Neural progenitor cell (in vitro differentiated cells): ENCODE results near the gene LBH. TPM values are rescaled to one million over a fixed set of nuclear protein-coding genes. Genes with fewer than 3 reads are reported as not detected.

Experiments
- DNase-seq: peaks from one replicate; pipeline ENCODE4 v3.0.0-alpha.2; 2016; ENCODE audit warnings: low spot score
- H2AFZ ChIP-seq: fragments of 200-600 bp; sonication (generic); replicated peaks from 2 replicates; pipeline ENCODE4 v1.6.1; 2016; ENCODE audit warnings: antibody characterized with exemption
- H3F3A ChIP-seq: fragments of 200-600 bp; sonication (generic); 2 replicates; pipeline ENCODE4 v1.6.1; 2016; ENCODE audit warnings: antibody characterized with exemption, low read depth
- H3K27ac ChIP-seq: fragments of 200-600 bp; sonication (generic); 2 replicates; pipeline ENCODE4 v1.5.1; 2016; ENCODE audit warnings: mild to moderate bottlenecking
- H3K27me3 ChIP-seq: fragments of 200-600 bp; sonication (generic); 2 replicates; pipeline ENCODE4 v1.6.1; 2016; ENCODE audit warnings: mild to moderate bottlenecking, moderate library complexity
- H3K36me3 ChIP-seq: fragments of 200-600 bp; sonication (generic); 2 replicates; pipeline ENCODE4 v1.5.1; 2016
- H3K4me1 ChIP-seq: fragments of 200-600 bp; sonication (generic); 2 replicates; pipeline ENCODE4 v1.6.1; 2016; ENCODE audit warnings: mixed run types
- H3K4me2 ChIP-seq: fragments of 200-600 bp; sonication (generic); 2 replicates; pipeline ENCODE4 v1.6.1; 2016
- H3K4me3 ChIP-seq: fragments of 200-600 bp; sonication (generic); 2 replicates; pipeline ENCODE4 v1.5.1; 2016
- H3K79me2 ChIP-seq: fragments of 200-600 bp; sonication (generic); 2 replicates; pipeline ENCODE4 v1.6.1; 2016; ENCODE audit warnings: low read depth
- H3K9ac ChIP-seq: fragments of 200-600 bp; sonication (generic); 2 replicates; pipeline ENCODE4 v1.6.1; 2016
- H3K9me3 ChIP-seq: fragments of 200-600 bp; sonication (generic); 2 replicates; pipeline ENCODE4 v1.5.1; 2016; ENCODE audit warnings: low read depth
- H4K20me1 ChIP-seq: fragments of 200-600 bp; sonication (generic); 2 replicates; pipeline ENCODE4 v1.6.1; 2016; ENCODE audit warnings: low read depth
- H3K27ac Mint-ChIP-seq: 3 replicates; pipeline ENCODE4 v1.8.0; 2021; ENCODE audit warnings: mixed read lengths
- H3K27me3 Mint-ChIP-seq: 2 replicates; pipeline ENCODE4 v1.8.0; 2022; ENCODE audit warnings: low read depth, mild to moderate bottlenecking, inconsistent platforms, moderate library complexity, mixed read lengths; ENCODE audit not compliant: insufficient read depth
- H3K36me3 Mint-ChIP-seq: 3 replicates; pipeline ENCODE4 v1.8.0; 2021; ENCODE audit warnings: mixed read lengths
- H3K4me1 Mint-ChIP-seq: 3 replicates; pipeline ENCODE4 v1.8.0; 2021; ENCODE audit warnings: mixed read lengths
- H3K4me3 Mint-ChIP-seq: 3 replicates; pipeline ENCODE4 v1.8.0; 2021; ENCODE audit warnings: mild to moderate bottlenecking, moderate library complexity, mixed read lengths
- H3K9me3 Mint-ChIP-seq: 3 replicates; pipeline ENCODE4 v1.8.0; 2020; ENCODE audit warnings: mixed read lengths
- CTCF ChIP-seq: fragments of 200-600 bp; sonication (generic); IDR thresholded peaks from 2 replicates; pipeline ENCODE4 v1.5.1; 2017; ENCODE audit warnings: antibody characterized with exemption, mild to moderate bottlenecking
- EZH2 ChIP-seq: fragments of 200-600 bp; sonication (generic); IDR thresholded peaks from 2 replicates; pipeline ENCODE4 v1.6.1; 2017; ENCODE audit warnings: antibody characterized with exemption, mild to moderate bottlenecking, moderate library complexity
- EZH2phosphoT487 ChIP-seq: fragments of 200-600 bp; sonication (generic); IDR thresholded peaks from 2 replicates; pipeline ENCODE4 v1.6.1; 2017; ENCODE audit warnings: antibody characterized with exemption
- total RNA-seq: library from RNA; depleted of rRNA; stranded (reverse); fragments of >200 nt; gene quantifications from 2 replicates; pipeline ENCODE4 v1.2.3, GENCODE V29; 2015; ENCODE audit warnings: low replicate concordance

The LBH gene
- total RNA-seq, 1 donor from 2014 or later = 4.2 TPM

DNA sequence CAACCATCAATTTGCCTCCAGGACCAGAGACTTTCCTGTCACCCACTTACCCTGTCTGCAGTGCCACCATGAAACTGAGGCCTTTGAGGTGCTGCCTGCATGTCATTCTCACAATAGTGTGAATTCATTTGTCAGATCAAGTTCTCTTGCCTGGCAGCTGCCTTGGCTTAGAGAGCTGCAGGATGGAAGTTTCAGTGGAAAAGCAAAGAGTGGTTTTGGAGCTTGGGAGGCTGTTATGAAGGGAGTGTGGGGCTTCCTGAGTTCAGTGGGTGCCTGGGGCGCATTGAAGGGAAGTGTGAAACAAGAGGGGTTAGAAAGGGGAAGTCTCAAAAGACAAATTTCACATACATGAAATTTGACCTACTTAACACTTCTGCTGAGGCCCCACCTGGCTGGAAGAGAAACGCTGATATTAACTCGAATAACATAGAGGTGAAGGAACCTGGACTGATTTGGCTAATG is 7.9 kb upstream of the LBH start:
- H3K4me3 ChIP-seq = no peak overlapping the region
- H4K20me1 ChIP-seq = no peaks in the 10 kb centered on the region
- Mint-ChIP-seq H3K4me1 (peaks cover 7% of the 10 kb centered on the region), H3K27me3 (peaks cover 3% of the 10 kb centered on the region), H3K36me3 (no peaks in the 10 kb centered on the region), H3K27ac (no peak overlapping the region), H3K4me3 (no peak overlapping the region), H3K9me3 (no peaks in the 10 kb centered on the region)
- no peak overlapping the region for H3K4me2 ChIP-seq
- H3K4me1 ChIP-seq = peaks cover 15% of the 10 kb centered on the region
- no peaks in the 10 kb centered on the region for H3F3A ChIP-seq
- peaks cover 12% of the 10 kb centered on the region for H3K27me3 ChIP-seq
- DNase-seq = no peak
- no peaks in the 10 kb centered on the region for H3K36me3 ChIP-seq
- TF ChIP-seq EZH2 (no peak), CTCF (no peak), EZH2phosphoT487 (no peak)
- H3K9me3 ChIP-seq = no peaks in the 10 kb centered on the region
- no peak overlapping the region for H3K9ac ChIP-seq
- no peak overlapping the region for H3K27ac ChIP-seq
- no peak overlapping the region for H2AFZ ChIP-seq
- no peaks in the 10 kb centered on the region for H3K79me2 ChIP-seq

GRCh38 chr2:30224151-30224550 is 7.2 kb upstream of the LBH start:
- DNase-seq = no peak
- no peak overlapping the region for H3K27ac ChIP-seq
- H3K4me1 Mint-ChIP-seq = peaks cover 7% of the 10 kb centered on the region
- no peak overlapping the region for H3K4me2 ChIP-seq
- no peaks in the 10 kb centered on the region for H3K79me2 ChIP-seq
- H3K27me3 Mint-ChIP-seq = peaks cover 3% of the 10 kb centered on the region
- H3F3A ChIP-seq = no peaks in the 10 kb centered on the region
- H3K27me3 ChIP-seq = peaks cover 19% of the 10 kb centered on the region
- H3K4me3 ChIP-seq = no peak overlapping the region
- no peak overlapping the region for H3K27ac Mint-ChIP-seq
- TF ChIP-seq EZH2phosphoT487 = no peak
- TF ChIP-seq EZH2 = no peak
- TF ChIP-seq CTCF = no peak
- H3K9me3 ChIP-seq = no peaks in the 10 kb centered on the region
- H3K36me3 Mint-ChIP-seq = no peaks in the 10 kb centered on the region
- H3K36me3 ChIP-seq = no peaks in the 10 kb centered on the region
- H3K9me3 Mint-ChIP-seq = no peaks in the 10 kb centered on the region
- no peaks in the 10 kb centered on the region for H4K20me1 ChIP-seq
- no peak overlapping the region for H3K9ac ChIP-seq
- no peak overlapping the region for H2AFZ ChIP-seq
- H3K4me3 Mint-ChIP-seq = no peak overlapping the region
- H3K4me1 ChIP-seq = peaks cover 15% of the 10 kb centered on the region

DNA sequence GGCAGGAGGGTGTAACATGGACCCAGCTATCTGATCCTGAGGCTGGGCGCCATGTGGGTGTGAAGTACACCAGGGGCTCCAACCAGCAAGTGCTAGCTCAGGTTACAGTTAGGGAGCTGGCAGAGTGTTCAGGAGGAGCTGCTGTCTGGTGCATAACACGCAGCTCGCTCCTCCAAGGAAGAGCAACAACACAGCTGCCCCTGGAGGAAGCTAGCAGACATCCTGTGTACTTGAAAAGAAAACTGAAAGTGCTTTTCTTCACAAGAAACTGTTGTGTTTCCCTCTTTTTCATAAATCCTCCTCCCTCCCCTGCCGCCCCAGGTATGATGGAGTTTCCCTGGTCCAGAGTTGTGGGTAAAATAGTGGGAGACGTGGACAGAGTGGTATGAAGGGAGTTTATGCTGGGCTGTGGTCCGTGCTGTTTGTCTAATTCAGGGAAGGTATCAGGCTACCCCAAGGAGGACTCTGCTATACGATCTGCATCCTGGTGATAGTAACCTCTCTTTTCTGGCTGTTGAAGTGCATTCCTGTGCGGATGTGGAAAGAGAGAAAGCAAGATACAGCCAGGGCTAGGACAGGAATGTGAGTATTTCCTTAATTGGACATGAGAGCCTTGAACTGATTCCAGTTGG is 6.1 kb upstream of the LBH start:
- no peaks in the 10 kb centered on the region for H3K36me3 ChIP-seq
- no peaks in the 10 kb centered on the region for H3K9me3 Mint-ChIP-seq
- H4K20me1 ChIP-seq = peaks cover 2% of the 10 kb centered on the region
- TF ChIP-seq EZH2phosphoT487 = no peak
- TF ChIP-seq CTCF = no peak
- no peak for TF ChIP-seq EZH2
- H3K4me3 ChIP-seq = no peak overlapping the region
- H3F3A ChIP-seq = peaks cover 8% of the 10 kb centered on the region
- H3K27ac Mint-ChIP-seq = peak overlapping the region; percentile 36
- peaks cover 11% of the 10 kb centered on the region for H3K4me1 Mint-ChIP-seq
- no peak overlapping the region for H3K9ac ChIP-seq
- no peaks in the 10 kb centered on the region for H3K36me3 Mint-ChIP-seq
- H3K4me2 ChIP-seq = no peak overlapping the region
- H3K9me3 ChIP-seq = no peaks in the 10 kb centered on the region
- H3K4me3 Mint-ChIP-seq = no peak overlapping the region
- peaks cover 30% of the 10 kb centered on the region for H3K27me3 ChIP-seq
- peaks cover 6% of the 10 kb centered on the region for H3K27me3 Mint-ChIP-seq
- H2AFZ ChIP-seq = no peak overlapping the region
- H3K27ac ChIP-seq = no peak overlapping the region
- H3K79me2 ChIP-seq = no peaks in the 10 kb centered on the region
- DNase-seq = peak; percentile 19
- peaks cover 16% of the 10 kb centered on the region for H3K4me1 ChIP-seq
